Stimulated activated CD8-positive, alpha-beta memory T cell treated with anti-CD3 and anti-CD28 coated beads, Interleukin-4, amount 100 ng/mL, for 48 hours (primary cell): ENCODE data around the gene ZCCHC14.
A peak's percentile ranks its signal among the peaks of the same experiment; 100 is the strongest.

Experiments
- DNase-seq: peaks from one replicate; pipeline ENCODE4 v3.0.0-alpha.2; 2020

ZCCHC14 gene

GRCh38 chr16:87492721-87493607, at the start of gene ZCCHC14:
Gene ZCCHC14 (minus strand): TSS chr16:87493024. CDS start chr16:87492238, 786 bp downstream.
- DNase-seq = peak; percentile 100

- DNase-seq = no peak
Observed at GRCh38 chr16:87541872-87542234, 49.0 kb upstream of the ZCCHC14 start.

GRCh38 chr16:87541147-87541871, 48.5 kb upstream of the ZCCHC14 start:
- DNase-seq = no peak

- no peak for DNase-seq
Observed at GRCh38 chr16:87540897-87541146, 48.0 kb upstream of the ZCCHC14 start.

- no peak for DNase-seq
Observed at GRCh38 chr16:87540072-87540896, 47.5 kb upstream of the ZCCHC14 start.

- no peak for DNase-seq
Observed at GRCh38 chr16:87539113-87539512, 46.3 kb upstream of the ZCCHC14 start.

- peak; percentile 37 for DNase-seq
Observed at GRCh38 chr16:87538594-87538993, 45.8 kb upstream of the ZCCHC14 start.

- DNase-seq = no peak
Observed at GRCh38 chr16:87538160-87538559, 45.3 kb upstream of the ZCCHC14 start.

- DNase-seq = no peak
Observed at GRCh38 chr16:87536795-87537142, 43.9 kb upstream of the ZCCHC14 start.

- no peak for DNase-seq
Observed at GRCh38 chr16:87535855-87536794, 43.3 kb upstream of the ZCCHC14 start.

- DNase-seq = no peak
Observed at GRCh38 chr16:87535457-87535854, 42.6 kb upstream of the ZCCHC14 start.

GRCh38 chr16:87534751-87535150, 41.9 kb upstream of the ZCCHC14 start:
- no peak for DNase-seq

- no peak for DNase-seq
Observed at GRCh38 chr16:87534030-87534653, 41.3 kb upstream of the ZCCHC14 start.

- DNase-seq = no peak
Observed at GRCh38 chr16:87533061-87533460, 40.2 kb upstream of the ZCCHC14 start.

- no peak for DNase-seq
Observed at GRCh38 chr16:87531418-87531817, 38.6 kb upstream of the ZCCHC14 start.

- no peak for DNase-seq
Observed at GRCh38 chr16:87528690-87529579, 36.1 kb upstream of the ZCCHC14 start.

GRCh38 chr16:87527055-87527724, 34.4 kb upstream of the ZCCHC14 start:
- no peak for DNase-seq

GRCh38 chr16:87526238-87526947, 33.6 kb upstream of the ZCCHC14 start:
- DNase-seq = no peak

GRCh38 chr16:87525352-87525751, 32.5 kb upstream of the ZCCHC14 start:
- no peak for DNase-seq

- DNase-seq = no peak
Observed at GRCh38 chr16:87524407-87524806, 31.6 kb upstream of the ZCCHC14 start.
